HEK293 (cell line): Measurements from ENCODE around the gene PCBP3.

ENCODE experiments used
- CTCF ChIA-PET: fragments of 350-600 bp; formaldehyde crosslinking; extraction: SDS; loops from one replicate; lab custom pipeline; 2021; ENCODE audit warnings: antibody characterized with exemption; lab: Yijun Ruan, JAX
- POLR2A ChIA-PET: fragments of 300-600 bp; formaldehyde crosslinking; extraction: SDS; loops from one replicate; lab custom pipeline; 2020; ENCODE audit warnings: antibody characterized with exemption, inconsistent platforms; lab: Yijun Ruan, JAX
- H3K27ac ChIP-seq: fragments of 200-500 bp; sonication (Bioruptor generic); 2 replicates; pipeline ENCODE4 v1.5.1; 2014; ENCODE audit warnings: low read depth, low read length, control low read depth, inconsistent platforms; ENCODE audit errors: extremely low read depth
- H3K36me3 ChIP-seq, 2 experiments: fragments of 200-500 bp in 1 of 2; sonication (Bioruptor generic) in 1 of 2; 1 replicate in 1 of 2; 2 replicates in 1 of 2; pipeline ENCODE4 v1.5.1; 2014 to 2017; ENCODE audit warnings: inconsistent platforms in 2 of 2, low read length in 2 of 2; ENCODE audit not compliant: control insufficient read depth in 2 of 2, insufficient read depth in 1 of 2
- H3K4me1 ChIP-seq: fragments of 200-500 bp; sonication (Bioruptor generic); 2 replicates; pipeline ENCODE4 v1.5.1; 2014; ENCODE audit warnings: mild to moderate bottlenecking, low read length, inconsistent platforms; ENCODE audit not compliant: control insufficient read depth, insufficient read depth
- H3K4me3 ChIP-seq: 2 replicates; pipeline ENCODE4 v1.5.1; 2011; ENCODE audit warnings: low read depth, mild to moderate bottlenecking, control low read depth, low read length, moderate library complexity
- H3K9me3 ChIP-seq: fragments of 200-500 bp; sonication (Bioruptor generic); 2 replicates; pipeline ENCODE4 v1.5.1; 2014; ENCODE audit warnings: low read depth, low read length, inconsistent platforms; ENCODE audit not compliant: control insufficient read depth, insufficient read depth
- CTCF ChIP-seq: fragments of 450-650 bp; formaldehyde crosslinking; IDR thresholded peaks from 2 replicates; pipeline ENCODE4 v1.5.1; 2016; ENCODE audit warnings: missing biosample characterization, missing genetic modification characterization
- EGR2 ChIP-seq: fragments of 450-650 bp; formaldehyde crosslinking; IDR thresholded peaks from 2 replicates; pipeline ENCODE4 v1.5.1; 2016; ENCODE audit warnings: low read depth, missing biosample characterization, missing genetic modification characterization
- GFI1B ChIP-seq: fragments of 450-650 bp; formaldehyde crosslinking; IDR thresholded peaks from 2 replicates; pipeline ENCODE4 v1.5.1; 2016; ENCODE audit warnings: missing biosample characterization, missing genetic modification characterization
- INSM2 ChIP-seq: fragments of 450-650 bp; formaldehyde crosslinking; IDR thresholded peaks from 2 replicates; pipeline ENCODE4 v1.5.1; 2016; ENCODE audit warnings: missing biosample characterization, missing genetic modification characterization
- KLF16 ChIP-seq: fragments of 450-650 bp; formaldehyde crosslinking; IDR thresholded peaks from 2 replicates; pipeline ENCODE4 v1.5.1; 2017; ENCODE audit warnings: missing biosample characterization, missing genetic modification characterization
- KLF17 ChIP-seq: fragments of 450-650 bp; formaldehyde crosslinking; IDR thresholded peaks from 2 replicates; pipeline ENCODE4 v1.5.1; 2016; ENCODE audit warnings: missing biosample characterization, missing genetic modification characterization
- REPIN1 ChIP-seq: fragments of 450-650 bp; formaldehyde crosslinking; IDR thresholded peaks from 2 replicates; pipeline ENCODE4 v1.5.1; 2017; ENCODE audit warnings: missing biosample characterization, missing genetic modification characterization, low read depth
- SCRT2 ChIP-seq: fragments of 450-650 bp; formaldehyde crosslinking; IDR thresholded peaks from 2 replicates; pipeline ENCODE4 v1.5.1; 2016; ENCODE audit warnings: missing biosample characterization, missing genetic modification characterization
- SETDB1 ChIP-seq: IDR thresholded peaks from one replicate; pipeline ENCODE4 v1.6.1; 2017; ENCODE audit warnings: mild to moderate bottlenecking, low read length, moderate library complexity, mixed read lengths; ENCODE audit not compliant: insufficient read length
- ZBTB17 ChIP-seq: fragments of 450-650 bp; formaldehyde crosslinking; IDR thresholded peaks from 2 replicates; pipeline ENCODE4 v1.5.1; 2016; ENCODE audit warnings: missing biosample characterization, missing genetic modification characterization
- ZBTB26 ChIP-seq: fragments of 450-650 bp; formaldehyde crosslinking; optimal IDR thresholded peaks from 2 replicates; pipeline ENCODE3; 2016; ENCODE audit warnings: missing biosample characterization, mild to moderate bottlenecking, missing genetic modification characterization
- ZBTB48 ChIP-seq: fragments of 450-650 bp; formaldehyde crosslinking; IDR thresholded peaks from 2 replicates; pipeline ENCODE4 v1.5.1; 2016; ENCODE audit warnings: missing biosample characterization, missing genetic modification characterization
- ZFHX2 ChIP-seq: fragments of 450-650 bp; formaldehyde crosslinking; conservative IDR thresholded peaks from 2 replicates; pipeline ENCODE4 v1.5.1; 2016; ENCODE audit warnings: missing biosample characterization, missing genetic modification characterization
- ZIC2 ChIP-seq: fragments of 450-650 bp; formaldehyde crosslinking; IDR thresholded peaks from 2 replicates; pipeline ENCODE4 v1.5.1; 2016; ENCODE audit warnings: missing biosample characterization, missing genetic modification characterization
- ZNF146 ChIP-seq: fragments of 450-650 bp; formaldehyde crosslinking; IDR thresholded peaks from 2 replicates; pipeline ENCODE4 v1.5.1; 2016; ENCODE audit warnings: missing biosample characterization, missing genetic modification characterization
- ZNF202 ChIP-seq: fragments of 450-650 bp; formaldehyde crosslinking; IDR thresholded peaks from 2 replicates; pipeline ENCODE4 v1.5.1; 2016; ENCODE audit warnings: missing biosample characterization, missing genetic modification characterization, borderline replicate concordance
- ZNF23 ChIP-seq: fragments of 450-650 bp; formaldehyde crosslinking; IDR thresholded peaks from 2 replicates; pipeline ENCODE4 v1.5.1; 2016; ENCODE audit warnings: missing biosample characterization, missing genetic modification characterization, borderline replicate concordance
- ZNF239 ChIP-seq: fragments of 450-650 bp; formaldehyde crosslinking; IDR thresholded peaks from 2 replicates; pipeline ENCODE4 v1.5.1; 2016; ENCODE audit warnings: missing biosample characterization, missing genetic modification characterization
- ZNF248 ChIP-seq: fragments of 450-650 bp; formaldehyde crosslinking; IDR thresholded peaks from 2 replicates; pipeline ENCODE4 v1.5.1; 2017; ENCODE audit warnings: missing biosample characterization, missing genetic modification characterization
- ZNF488 ChIP-seq: fragments of 450-650 bp; formaldehyde crosslinking; IDR thresholded peaks from 2 replicates; pipeline ENCODE4 v1.5.1; 2016; ENCODE audit warnings: missing biosample characterization, missing genetic modification characterization
- ZNF501 ChIP-seq: fragments of 450-650 bp; formaldehyde crosslinking; IDR thresholded peaks from 2 replicates; pipeline ENCODE4 v1.5.1; 2016; ENCODE audit warnings: missing biosample characterization, missing genetic modification characterization
- ZNF513 ChIP-seq: fragments of 450-650 bp; IDR thresholded peaks from 2 replicates; pipeline ENCODE4 v1.5.1; 2018; ENCODE audit warnings: missing biosample characterization, missing genetic modification characterization
- ZNF561 ChIP-seq: fragments of 450-650 bp; IDR thresholded peaks from 2 replicates; pipeline ENCODE4 v1.5.1; 2018; ENCODE audit warnings: missing biosample characterization, missing genetic modification characterization, borderline replicate concordance
- ZNF571 ChIP-seq: fragments of 450-650 bp; formaldehyde crosslinking; IDR thresholded peaks from 2 replicates; pipeline ENCODE4 v1.5.0; 2017; ENCODE audit warnings: missing biosample characterization, missing genetic modification characterization
- ZNF610 ChIP-seq: fragments of 450-650 bp; formaldehyde crosslinking; IDR thresholded peaks from 2 replicates; pipeline ENCODE4 v1.5.1; 2016; ENCODE audit warnings: missing biosample characterization, missing genetic modification characterization, borderline replicate concordance
- ZNF626 ChIP-seq: fragments of 450-650 bp; sonication (Bioruptor Pico); formaldehyde crosslinking; IDR thresholded peaks from 2 replicates; pipeline ENCODE4 v1.5.1; 2018; ENCODE audit warnings: missing biosample characterization, missing genetic modification characterization, inconsistent platforms
- ZNF776 ChIP-seq: fragments of 450-650 bp; formaldehyde crosslinking; IDR thresholded peaks from 2 replicates; pipeline ENCODE4 v1.5.0; 2017; ENCODE audit warnings: missing biosample characterization, missing genetic modification characterization, borderline replicate concordance
- ZNF792 ChIP-seq: fragments of 450-650 bp; formaldehyde crosslinking; IDR thresholded peaks from 2 replicates; pipeline ENCODE4 v1.5.1; 2016; ENCODE audit warnings: missing biosample characterization, missing genetic modification characterization

PCBP3 gene

GRCh38 chr21:45862543-45863207 lies 219.2 kb downstream of the PCBP3 start:
- Histone ChIP-seq H3K9me3 (no peaks in the 10 kb centered on the region), H3K36me3 (no peaks in the 10 kb centered on the region), H3K4me3 (no peak overlapping the region), H3K27ac (no peak overlapping the region), H3K4me1 (no peaks in the 10 kb centered on the region)
- CTCF ChIA-PET = no interaction called here
- TF ChIP-seq ZNF571 (tag by site-specific recombination) = no peak
- TF ChIP-seq ZNF239 (tag by site-specific recombination) = no peak
- no peak for TF ChIP-seq ZNF776
- TF ChIP-seq KLF17 (tag by site-specific recombination) = no peak
- TF ChIP-seq ZBTB48 (tag by site-specific recombination) = no peak
- TF ChIP-seq ZNF146 (tag by site-specific recombination) = no peak
- TF ChIP-seq ZIC2 (tag by site-specific recombination) = no peak
- TF ChIP-seq ZBTB17 (tag by site-specific recombination) = no peak
- TF ChIP-seq ZNF248 (tag by site-specific recombination) = no peak
- no peak for TF ChIP-seq GFI1B (tag by site-specific recombination)
- no peak for TF ChIP-seq ZNF626 (tag by site-specific recombination)
- no peak for TF ChIP-seq KLF16 (tag by site-specific recombination)
- TF ChIP-seq ZNF792 = no peak
- TF ChIP-seq ZNF561 (tag by site-specific recombination) = no peak
- no peak for TF ChIP-seq EGR2 (tag by site-specific recombination)
- no peak for TF ChIP-seq ZNF488
- no peak for TF ChIP-seq ZNF501 (tag by site-specific recombination)
- POLR2A ChIA-PET = no interaction called here

- Histone ChIP-seq H3K27ac (no peak overlapping the region), H3K4me3 (no peak overlapping the region), H3K36me3 (no peaks in the 10 kb centered on the region), H3K9me3 (no peaks in the 10 kb centered on the region), H3K4me1 (no peaks in the 10 kb centered on the region)
- ChIA-PET CTCF (no interaction called here), POLR2A (no interaction called here)
- TF ChIP-seq ZFHX2 (tag by site-specific recombination) (no peak), SCRT2 (tag by site-specific recombination) (no peak), INSM2 (tag by site-specific recombination) (no peak), ZNF610 (no peak), CTCF (no peak), SETDB1 (no peak), ZNF513 (tag by site-specific recombination) (no peak), ZNF488 (no peak), ZNF23 (no peak), ZBTB26 (tag by site-specific recombination) (no peak), ZNF202 (tag by site-specific recombination) (no peak), ZNF561 (tag by site-specific recombination) (no peak), REPIN1 (no peak)
These were observed 219.7 kb downstream of the PCBP3 start for GRCh38 chr21:45863267-45863666.
